ENCODE results near the gene ESYT1.
A peak's percentile ranks its signal among the peaks of the same experiment; 100 is the strongest.

ESYT1 gene

GRCh38 chr12:56157201-56158028, 29.3 kb downstream of the ESYT1 start:
- DNase-seq: peak; percentile 95

DNA sequence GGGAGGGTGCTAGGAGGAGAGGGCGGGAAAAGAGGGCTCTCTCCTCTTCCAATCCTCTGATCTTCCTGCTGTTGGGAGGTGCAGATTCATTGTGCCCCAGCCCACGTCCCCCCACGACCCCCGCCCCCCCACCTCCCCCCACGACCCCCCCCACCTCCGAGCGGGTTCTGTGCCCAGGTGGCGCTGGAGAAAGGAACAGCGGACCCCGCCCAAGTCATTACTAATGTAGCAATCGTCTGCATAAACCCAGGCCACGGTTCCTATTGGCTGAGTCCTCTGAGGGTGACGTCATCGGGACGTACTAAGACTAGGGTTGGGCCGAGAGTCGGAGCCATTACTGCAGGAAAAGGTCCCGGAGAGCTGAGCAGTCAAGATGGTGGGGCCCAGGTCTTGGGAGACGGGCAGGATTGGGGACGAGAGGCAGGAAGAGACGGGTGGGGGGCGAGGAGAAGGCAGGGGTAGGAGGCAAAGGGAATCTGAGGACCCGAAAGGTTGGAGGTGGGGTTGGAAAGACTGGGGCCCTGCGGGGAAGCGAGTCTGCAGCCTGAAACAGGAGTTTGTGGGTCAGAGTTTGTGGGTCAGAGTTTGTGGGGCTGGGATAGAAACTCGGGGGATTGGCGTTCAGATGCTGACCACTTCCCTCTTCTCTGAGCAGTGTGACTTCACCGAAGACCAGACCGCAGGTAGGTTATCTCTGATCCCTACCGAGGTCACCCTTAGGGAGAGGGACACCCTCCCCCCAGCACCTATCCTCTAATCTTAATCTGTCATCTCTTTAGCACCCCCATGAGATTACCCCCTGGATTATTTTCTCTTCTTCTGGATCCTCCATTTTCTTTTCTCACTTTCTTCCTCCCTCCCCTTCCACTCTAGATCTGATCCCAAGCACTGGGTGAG, 30.2 kb downstream of the ESYT1 start, which contains the start of gene MYL6:
Gene MYL6, plus strand, starts transcription at position 331 of the 897 bp plus-strand sequence. Its CDS starts 43 bp downstream, at position 374.
- DNase-seq: peak; percentile 100

DNA sequence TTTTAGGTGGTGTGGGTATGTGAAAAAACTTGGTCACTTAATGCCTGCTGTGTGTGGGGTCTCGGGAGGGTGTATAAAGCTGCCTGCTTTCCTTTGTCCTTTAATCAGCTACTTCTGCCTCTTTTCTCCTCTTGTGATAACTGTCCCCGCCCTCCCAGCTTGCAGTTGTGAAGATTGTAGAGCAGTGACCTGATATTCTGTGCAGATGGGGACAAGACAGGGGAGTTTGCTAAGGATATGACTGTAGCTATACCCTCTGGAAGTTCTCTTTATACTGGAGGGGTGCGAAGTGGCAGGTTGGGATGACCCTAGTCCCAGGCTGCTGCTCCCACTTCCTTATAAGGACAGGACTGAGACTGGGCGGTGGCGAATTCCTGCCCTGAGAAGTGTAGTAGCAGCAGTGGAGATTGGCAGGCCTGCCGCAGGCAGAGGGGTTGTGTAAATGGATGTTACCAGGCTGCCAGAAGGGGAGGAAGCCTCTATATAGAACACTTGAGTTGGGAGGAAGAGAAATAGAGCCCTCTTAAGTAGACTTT, 30.9 kb downstream of the ESYT1 start:
- peak; percentile 65 for DNase-seq

GRCh38 chr12:56159482-56160192, 31.6 kb downstream of the ESYT1 start:
- DNase-seq: no peak

DNA sequence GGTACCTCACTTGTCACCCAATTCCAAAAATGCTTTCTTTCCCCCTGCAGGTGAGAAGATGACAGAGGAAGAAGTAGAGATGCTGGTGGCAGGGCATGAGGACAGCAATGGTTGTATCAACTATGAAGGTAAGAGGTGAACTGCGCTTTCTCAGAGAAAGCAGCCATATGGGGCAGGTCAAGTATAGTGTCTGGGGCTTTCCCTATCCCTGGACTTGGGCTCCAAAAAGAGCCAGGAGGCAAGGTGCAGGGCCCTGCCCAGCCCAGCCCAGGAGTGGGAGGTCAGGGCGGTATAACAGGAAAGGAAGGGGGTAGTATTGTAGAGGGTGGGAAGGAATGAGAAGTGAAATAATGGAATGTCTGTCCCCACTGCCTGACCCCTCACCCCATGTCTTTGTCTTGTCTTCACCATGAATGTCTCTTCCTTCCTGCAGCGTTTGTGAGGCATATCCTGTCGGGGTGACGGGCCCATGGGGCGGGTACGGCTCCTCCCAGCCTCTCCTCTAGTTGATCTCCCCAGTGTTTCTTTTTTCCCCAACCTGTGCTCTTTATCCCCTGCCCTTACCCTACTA, 32.2 kb downstream of the ESYT1 start:
- DNase-seq: no peak

DNA sequence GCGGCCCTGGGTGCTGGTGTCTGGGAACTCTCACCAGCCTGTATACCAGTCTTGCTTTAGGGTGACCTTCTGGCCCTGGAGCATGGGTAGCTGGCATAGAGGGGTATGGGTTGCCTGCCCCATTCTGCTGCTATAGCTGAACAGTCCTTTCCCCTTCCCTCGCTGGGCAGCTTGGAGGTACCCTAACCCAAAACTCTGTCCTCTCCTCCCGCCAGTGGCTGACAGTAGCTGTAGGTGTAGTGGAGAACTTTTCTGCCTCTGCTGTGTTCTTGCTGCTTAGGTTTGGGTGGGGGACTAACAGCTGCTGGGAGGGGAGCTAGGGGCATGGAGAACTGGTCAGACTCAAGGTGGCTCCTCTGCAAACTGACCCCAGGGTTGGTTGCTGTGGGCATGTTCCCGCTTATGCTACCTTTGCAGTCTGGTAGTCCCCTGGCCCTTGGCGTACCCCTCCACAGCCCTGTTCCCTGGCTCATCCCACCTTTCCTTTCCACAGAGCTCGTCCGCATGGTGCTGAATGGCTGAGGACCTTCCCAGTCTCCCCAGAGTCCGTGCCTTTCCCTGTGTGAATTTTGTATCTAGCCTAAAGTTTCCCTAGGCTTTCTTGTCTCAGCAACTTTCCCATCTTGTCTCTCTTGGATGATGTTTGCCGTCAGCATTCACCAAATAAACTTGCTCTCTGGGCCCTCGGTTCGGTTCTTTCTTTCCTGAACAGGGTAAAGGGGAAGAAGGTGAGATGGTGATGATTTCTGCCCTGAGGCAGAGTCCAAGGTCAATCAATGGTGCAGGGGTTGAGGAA, 33.0 kb downstream of the ESYT1 start:
- DNase-seq: no peak

DNA sequence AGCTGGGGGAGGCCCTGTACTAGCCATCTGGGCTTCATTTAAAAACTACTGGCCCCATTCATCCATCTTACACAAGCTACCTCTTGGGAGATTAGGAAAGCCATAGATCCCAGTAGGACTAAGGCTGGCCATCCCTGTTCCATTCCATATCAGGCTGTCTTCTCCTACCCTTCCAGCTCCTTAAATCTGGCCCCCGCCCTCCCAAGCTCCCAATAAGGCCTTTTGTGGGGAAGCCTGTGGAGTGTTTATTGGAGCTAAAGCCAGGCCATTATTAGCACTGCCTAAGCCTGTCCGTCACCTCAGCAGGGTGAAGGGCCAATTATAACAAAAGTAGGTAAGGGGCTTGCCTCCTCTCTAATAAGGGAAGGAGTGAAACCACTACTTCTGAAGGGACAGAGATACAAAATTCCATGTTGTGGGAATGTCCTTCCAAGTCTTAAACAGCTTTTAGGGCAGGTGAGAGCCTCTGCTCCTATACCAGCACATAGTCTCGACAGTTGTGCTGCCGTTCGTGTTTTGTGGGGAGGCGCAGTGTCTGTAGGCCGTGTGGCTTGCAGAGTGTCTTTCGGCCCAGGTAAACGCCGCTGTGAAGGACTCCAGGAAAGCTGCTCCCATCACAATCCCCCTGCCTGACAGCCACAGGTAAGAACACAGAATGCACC, 33.8 kb downstream of the ESYT1 start:
- no peak for DNase-seq

DNA sequence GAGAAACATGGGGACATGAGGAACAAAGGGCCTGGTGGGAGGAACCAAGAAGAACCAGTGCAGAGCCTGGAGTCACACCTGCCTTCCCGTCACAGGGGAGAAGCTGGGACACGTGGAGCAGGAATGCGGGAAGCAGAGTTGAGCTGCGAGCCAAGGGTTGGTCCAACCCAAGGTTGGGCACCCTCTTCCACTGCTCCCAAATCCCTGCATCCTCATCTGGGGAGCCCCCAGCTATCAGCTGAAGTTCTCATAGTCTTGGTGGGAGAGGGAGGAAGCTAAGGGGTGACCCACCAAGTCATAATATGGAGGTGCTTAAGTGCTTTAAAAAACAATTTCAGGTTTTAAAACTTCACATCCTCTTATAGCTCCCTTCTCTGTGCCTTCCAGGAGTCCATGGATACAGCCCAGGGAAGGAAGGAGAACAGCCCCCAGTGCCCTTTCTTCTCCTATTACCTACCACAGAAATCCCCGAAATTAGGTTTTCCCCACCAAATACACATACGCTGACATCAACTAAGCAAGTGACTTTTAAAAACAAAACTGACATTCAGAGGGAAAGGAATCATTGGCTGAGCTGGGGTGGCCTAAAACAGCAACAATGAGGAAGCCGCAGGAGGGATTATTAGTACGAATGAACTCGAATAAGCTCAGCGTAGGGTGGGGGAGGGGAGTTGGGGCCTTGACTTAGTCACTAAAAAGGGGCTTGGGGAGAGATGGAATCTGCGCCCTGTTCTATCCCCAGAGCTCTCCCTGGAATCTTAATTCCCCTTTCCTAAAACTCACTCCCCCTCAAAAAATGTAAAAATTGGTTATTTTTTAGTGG, 34.6 kb downstream of the ESYT1 start:
- no peak for DNase-seq

GRCh38 chr12:56163533-56164344, 35.7 kb downstream of the ESYT1 start:
- no peak for DNase-seq

DNA sequence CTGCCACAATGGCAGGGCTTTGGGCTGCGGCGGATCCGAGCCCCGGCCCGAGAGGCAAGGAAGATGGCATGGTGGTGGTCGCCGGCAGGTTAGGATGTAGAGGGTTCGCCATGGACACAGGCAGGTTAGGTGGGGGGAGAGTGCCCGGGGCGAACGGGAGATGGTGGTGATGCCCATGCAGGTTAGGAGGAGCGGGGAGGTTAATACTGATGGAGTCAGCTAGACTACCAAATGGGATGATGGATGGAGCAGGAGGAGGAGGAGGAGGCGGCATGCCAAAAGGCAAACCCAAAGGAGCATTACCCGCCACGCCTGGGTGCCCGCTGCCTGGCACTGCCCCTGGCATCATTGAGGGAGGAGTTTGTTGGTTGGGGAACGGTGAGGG, 36.3 kb downstream of the ESYT1 start:
- no peak for DNase-seq

DNA sequence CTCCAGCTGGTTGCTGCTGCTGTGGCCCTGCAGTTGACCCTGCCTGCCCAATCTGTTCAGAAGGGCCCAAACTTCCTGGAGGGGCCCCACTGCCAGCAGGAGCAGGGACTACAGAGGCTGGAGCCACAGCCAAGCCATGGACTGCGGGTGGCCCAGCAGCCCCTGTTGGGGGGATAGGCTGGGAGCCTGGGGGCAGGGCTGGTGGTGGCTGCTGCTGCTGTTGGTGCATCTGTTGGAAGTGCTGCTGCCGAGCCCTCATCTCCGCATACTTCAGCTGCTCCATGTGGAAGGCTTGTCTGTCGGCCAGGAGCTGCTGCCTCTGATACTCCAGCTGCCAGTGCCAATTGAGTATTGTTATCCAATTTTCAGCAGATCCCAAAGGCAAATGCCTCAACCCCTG, 37.3 kb downstream of the ESYT1 start:
- DNase-seq: no peak

DNA sequence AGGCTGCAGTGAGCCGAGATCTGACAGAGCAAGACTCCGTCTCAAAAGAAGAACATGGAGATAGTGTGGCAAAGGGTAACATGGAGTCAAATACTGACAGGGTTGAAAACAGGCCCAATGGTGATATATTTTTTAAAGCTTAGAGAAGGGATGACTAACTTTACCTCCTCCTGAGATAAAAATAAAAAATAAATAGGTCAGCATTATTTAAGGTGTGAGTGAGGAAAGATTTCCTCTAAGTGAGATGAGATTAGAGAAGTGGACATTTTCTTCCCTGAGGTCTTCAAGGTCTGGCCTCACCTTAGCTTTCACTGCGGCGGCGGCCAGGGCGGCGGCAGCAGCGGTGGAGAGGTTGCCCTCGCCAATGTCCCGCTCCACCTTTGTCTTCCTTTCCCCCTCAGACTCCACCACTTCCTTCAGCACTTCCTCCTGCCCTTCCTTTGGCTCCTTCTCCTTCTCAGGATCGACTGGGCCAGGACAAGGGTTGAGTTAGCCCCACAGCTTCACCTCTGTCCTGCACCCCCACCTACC, 41.2 kb downstream of the ESYT1 start:
- DNase-seq: no peak

GRCh38 chr12:56172839-56173238, 44.8 kb downstream of the ESYT1 start:
- no peak for DNase-seq

DNA sequence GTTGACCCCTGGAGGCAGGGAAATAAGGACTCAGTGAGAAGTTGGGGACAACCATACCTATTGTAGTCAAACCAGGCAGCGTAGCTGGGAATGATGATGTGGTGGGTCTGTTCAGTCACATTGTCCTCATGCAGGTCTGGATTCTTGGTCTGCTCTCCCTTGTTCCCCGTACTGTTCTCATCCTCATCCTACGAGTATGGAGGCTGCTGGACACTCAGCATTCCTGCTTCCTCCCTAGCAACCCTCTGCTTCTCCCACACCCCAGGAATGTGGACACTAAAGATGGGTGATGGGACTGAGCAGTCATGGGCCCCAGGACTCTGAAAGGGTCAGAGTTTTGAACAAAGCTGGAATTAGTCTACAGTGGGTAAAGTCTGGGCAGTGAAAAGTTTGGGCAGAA, 50.3 kb downstream of the ESYT1 start:
- DNase-seq: no peak

DNA sequence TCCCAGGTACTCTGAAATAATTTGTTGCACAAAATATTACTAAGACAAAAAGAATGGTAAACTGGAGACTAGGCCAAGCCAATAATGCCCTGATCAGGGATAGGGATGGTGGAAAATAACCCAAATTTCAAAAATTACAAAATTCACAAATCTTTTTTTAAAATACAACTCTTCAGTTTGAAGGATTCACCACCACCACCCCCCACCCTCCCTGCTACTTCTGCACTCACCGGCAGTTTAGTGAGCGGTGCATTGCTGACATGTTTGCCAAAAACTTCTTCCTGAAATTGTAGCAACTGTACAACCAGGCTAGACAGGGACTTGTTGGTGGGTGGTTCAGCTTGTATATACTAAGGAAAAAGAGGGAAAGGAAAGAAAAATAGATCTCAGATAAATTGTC, 58.9 kb downstream of the ESYT1 start:
- DNase-seq: no peak

DNA sequence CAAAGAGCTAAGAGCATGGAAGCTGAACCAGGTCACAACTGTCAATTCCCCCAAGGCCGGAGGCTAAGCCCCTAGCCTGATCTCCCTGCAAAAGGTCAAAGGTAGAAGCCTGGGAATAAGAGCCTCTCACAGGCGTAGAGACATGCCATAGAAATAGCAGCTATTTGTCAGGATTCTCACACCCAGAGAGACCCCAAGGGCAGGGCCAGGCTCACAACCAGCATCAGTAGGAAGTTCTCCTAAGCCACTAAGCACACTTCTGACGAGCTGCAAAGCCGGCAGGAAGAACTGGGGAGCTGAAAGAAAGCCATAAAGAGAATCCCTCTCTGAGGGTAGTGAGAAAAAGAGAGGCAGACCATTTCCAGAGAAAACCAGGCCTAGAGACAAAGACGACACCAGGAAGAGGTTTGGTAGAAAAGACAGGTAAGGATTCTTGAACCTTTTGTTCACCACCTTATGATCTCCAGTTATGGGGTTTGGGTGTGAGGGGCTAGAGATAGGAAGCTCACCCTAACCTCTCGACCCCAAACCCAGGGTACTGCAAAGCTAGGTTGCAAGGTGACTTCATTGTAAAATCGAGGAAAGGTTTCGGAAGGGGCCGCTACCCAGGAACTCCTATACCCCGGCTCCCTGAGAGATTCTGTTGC, 60.2 kb downstream of the ESYT1 start:
- DNase-seq: peak; percentile 46

- DNase-seq: peak; percentile 73
Measured at GRCh38 chr12:56188778-56189098, 60.7 kb downstream of the ESYT1 start.

GRCh38 chr12:56189099-56189917, 61.2 kb downstream of the ESYT1 start, which contains the start of gene SMARCC2:
SMARCC2 (minus strand) TSS chr12:56189483; CDS start chr12:56189461, 22 bp downstream.
- DNase-seq: peak; percentile 95

All from NCI-H69 (cell line).